HEK293 (cell line): ENCODE results near the gene MRPS31.

Experiments
- CTCF ChIA-PET: fragments of 350-600 bp; formaldehyde crosslinking; extraction: SDS; loops from one replicate; lab custom pipeline; 2021; ENCODE audit warnings: antibody characterized with exemption; lab: Yijun Ruan, JAX
- POLR2A ChIA-PET: fragments of 300-600 bp; formaldehyde crosslinking; extraction: SDS; loops from one replicate; lab custom pipeline; 2020; ENCODE audit warnings: antibody characterized with exemption, inconsistent platforms; lab: Yijun Ruan, JAX
- H3K27ac ChIP-seq: fragments of 200-500 bp; sonication (Bioruptor generic); 2 replicates; pipeline ENCODE4 v1.5.1; 2014; ENCODE audit warnings: low read depth, low read length, control low read depth, inconsistent platforms; ENCODE audit errors: extremely low read depth
- H3K36me3 ChIP-seq, 2 experiments: fragments of 200-500 bp in 1 of 2; sonication (Bioruptor generic) in 1 of 2; 1 replicate in 1 of 2; 2 replicates in 1 of 2; pipeline ENCODE4 v1.5.1; 2014 to 2017; ENCODE audit warnings: inconsistent platforms in 2 of 2, low read length in 2 of 2; ENCODE audit not compliant: control insufficient read depth in 2 of 2, insufficient read depth in 1 of 2
- H3K4me1 ChIP-seq: fragments of 200-500 bp; sonication (Bioruptor generic); 2 replicates; pipeline ENCODE4 v1.5.1; 2014; ENCODE audit warnings: mild to moderate bottlenecking, low read length, inconsistent platforms; ENCODE audit not compliant: control insufficient read depth, insufficient read depth
- H3K4me3 ChIP-seq: 2 replicates; pipeline ENCODE4 v1.5.1; 2011; ENCODE audit warnings: low read depth, mild to moderate bottlenecking, control low read depth, low read length, moderate library complexity
- H3K9me3 ChIP-seq: fragments of 200-500 bp; sonication (Bioruptor generic); 2 replicates; pipeline ENCODE4 v1.5.1; 2014; ENCODE audit warnings: low read depth, low read length, inconsistent platforms; ENCODE audit not compliant: control insufficient read depth, insufficient read depth
- OVOL3 ChIP-seq: fragments of 450-650 bp; formaldehyde crosslinking; IDR thresholded peaks from 2 replicates; pipeline ENCODE4 v1.5.1; 2016; ENCODE audit warnings: missing biosample characterization, missing genetic modification characterization
- ZNF18 ChIP-seq: fragments of 450-650 bp; formaldehyde crosslinking; IDR thresholded peaks from 2 replicates; pipeline ENCODE4 v1.5.1; 2016; ENCODE audit warnings: missing biosample characterization, missing genetic modification characterization
- ZNF184 ChIP-seq: fragments of 450-650 bp; IDR thresholded peaks from 2 replicates; pipeline ENCODE4 v1.5.1; 2018; ENCODE audit warnings: missing biosample characterization, mild to moderate bottlenecking, missing genetic modification characterization
- ZNF341 ChIP-seq: fragments of 450-650 bp; formaldehyde crosslinking; IDR thresholded peaks from 2 replicates; pipeline ENCODE4; 2016; ENCODE audit warnings: low read depth, missing biosample characterization, missing genetic modification characterization
- ZNF548 ChIP-seq: fragments of 450-650 bp; formaldehyde crosslinking; IDR thresholded peaks from 2 replicates; pipeline ENCODE4 v1.5.1; 2016; ENCODE audit warnings: missing biosample characterization, missing genetic modification characterization

Gene MRPS31

GRCh38 chr13:40679480-40679985 is 91.5 kb downstream of the MRPS31 start:
- CTCF ChIA-PET = no interaction called here
- no peak overlapping the region for H3K27ac ChIP-seq
- POLR2A ChIA-PET = no interaction called here

More at GRCh38 chr13:40679480-40679985, 91.5 kb downstream of the MRPS31 start:
- no peaks in the 10 kb centered on the region for H3K36me3 ChIP-seq
- TF ChIP-seq ZNF548 (tag by site-specific recombination) (0 out of 2 replicates have a peak, but pooled peaks have one; percentile 36), ZNF18 (tag by site-specific recombination) (no peak), OVOL3 (tag by site-specific recombination) (no peak), ZNF341 (no peak), ZNF184 (no peak)
- no peak overlapping the region for H3K4me3 ChIP-seq
- H3K9me3 ChIP-seq = no peaks in the 10 kb centered on the region
- H3K4me1 ChIP-seq = no peaks in the 10 kb centered on the region
